ENCODE results near the gene ATP11B. TPM values are rescaled to one million over a fixed set of nuclear protein-coding genes. Genes with fewer than 3 reads are reported as not detected.

The ATP11B gene
- total and polyA plus RNA-seq, 9 donors: 14.2 to 83.4 (median 54.4) TPM

DNA sequence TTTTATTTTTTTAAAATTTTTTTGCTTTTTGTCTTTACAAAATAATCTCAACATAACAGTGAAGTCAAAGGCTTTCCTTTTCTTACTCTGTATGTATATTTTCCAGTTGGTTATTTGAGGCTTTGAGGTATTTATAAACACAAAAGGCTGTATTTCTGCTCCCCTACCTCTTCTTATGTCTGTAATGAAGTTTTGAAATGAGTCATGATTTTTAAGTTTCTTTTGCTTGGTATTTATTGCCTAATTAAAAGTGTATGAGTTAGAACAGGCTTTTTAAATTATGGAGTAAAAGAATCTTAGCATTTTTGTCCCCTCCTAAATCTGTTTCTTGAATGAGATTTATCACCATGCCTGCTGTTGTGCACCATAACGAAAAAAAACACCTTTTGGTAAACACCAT, 121.0 kb downstream of the ATP11B start:
- H3K4me3 ChIP-seq: no peak overlapping the region
- WGBS, 3 donors: 75 to 85% (median 81%) methylated on average over 1 of the region's 1 CpG
- no peak for DNase-seq
- H3K27ac ChIP-seq: no peak overlapping the region
- no peaks in the 10 kb centered on the region for H3K27me3 ChIP-seq
- H3K4me1 ChIP-seq (ENCODE audit: insufficient read depth): no peaks in the 10 kb centered on the region
- intact Hi-C loops (cut with DNase I): no loop called here
- no peak for TF ChIP-seq POLR2A (IDR thresholded peaks at IDR 0.05)
- TF ChIP-seq, protein P1, sequence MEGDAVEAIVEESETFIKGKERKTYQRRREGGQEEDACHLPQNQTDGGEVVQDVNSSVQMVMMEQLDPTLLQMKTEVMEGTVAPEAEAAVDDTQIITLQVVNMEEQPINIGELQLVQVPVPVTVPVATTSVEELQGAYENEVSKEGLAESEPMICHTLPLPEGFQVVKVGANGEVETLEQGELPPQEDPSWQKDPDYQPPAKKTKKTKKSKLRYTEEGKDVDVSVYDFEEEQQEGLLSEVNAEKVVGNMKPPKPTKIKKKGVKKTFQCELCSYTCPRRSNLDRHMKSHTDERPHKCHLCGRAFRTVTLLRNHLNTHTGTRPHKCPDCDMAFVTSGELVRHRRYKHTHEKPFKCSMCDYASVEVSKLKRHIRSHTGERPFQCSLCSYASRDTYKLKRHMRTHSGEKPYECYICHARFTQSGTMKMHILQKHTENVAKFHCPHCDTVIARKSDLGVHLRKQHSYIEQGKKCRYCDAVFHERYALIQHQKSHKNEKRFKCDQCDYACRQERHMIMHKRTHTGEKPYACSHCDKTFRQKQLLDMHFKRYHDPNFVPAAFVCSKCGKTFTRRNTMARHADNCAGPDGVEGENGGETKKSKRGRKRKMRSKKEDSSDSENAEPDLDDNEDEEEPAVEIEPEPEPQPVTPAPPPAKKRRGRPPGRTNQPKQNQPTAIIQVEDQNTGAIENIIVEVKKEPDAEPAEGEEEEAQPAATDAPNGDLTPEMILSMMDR (IDR thresholded peaks at IDR 0.05): no peak
- no peaks in the 10 kb centered on the region for H3K36me3 ChIP-seq
- H3K9me3 ChIP-seq: no peaks in the 10 kb centered on the region

GRCh38 chr3:182917134-182917533, 123.8 kb downstream of the ATP11B start:
- Histone ChIP-seq H3K36me3 (no peaks in the 10 kb centered on the region), H3K9me3 (no peaks in the 10 kb centered on the region), H3K4me3 (no peak overlapping the region), H3K4me1 (ENCODE audit: insufficient read depth) (no peaks in the 10 kb centered on the region), H3K27ac (no peak overlapping the region), H3K27me3 (no peaks in the 10 kb centered on the region)
- no peak for TF ChIP-seq POLR2A (IDR thresholded peaks at IDR 0.05)
- TF ChIP-seq, protein P1 (IDR thresholded peaks at IDR 0.05): no peak
- no peak for TF ChIP-seq EP300 (IDR thresholded peaks at IDR 0.05)
- 33 to 58% (median 41%) methylated on average over 3 of the region's 3 CpGs for WGBS, 3 donors
- DNase-seq: no peak
- intact Hi-C loops (cut with DNase I): no loop called here

GRCh38 chr3:182919866-182920357, 126.6 kb downstream of the ATP11B start:
- 86 to 87% (median 86%) methylated on average over 5 of the region's 5 CpGs for WGBS, 3 donors
- H3K4me3 ChIP-seq: no peak overlapping the region
- H3K4me1 ChIP-seq (ENCODE audit: insufficient read depth): no peaks in the 10 kb centered on the region
- DNase-seq: no peak
- no peaks in the 10 kb centered on the region for H3K36me3 ChIP-seq
- no peak overlapping the region for H3K27ac ChIP-seq
- no peaks in the 10 kb centered on the region for H3K27me3 ChIP-seq
- no peak for TF ChIP-seq POLR2A (IDR thresholded peaks at IDR 0.05)
- TF ChIP-seq, protein P1 (IDR thresholded peaks at IDR 0.05): no peak
- no peak for TF ChIP-seq EP300 (IDR thresholded peaks at IDR 0.05)
- intact Hi-C loops (cut with DNase I): no loop called here
- H3K9me3 ChIP-seq: no peaks in the 10 kb centered on the region

DNA sequence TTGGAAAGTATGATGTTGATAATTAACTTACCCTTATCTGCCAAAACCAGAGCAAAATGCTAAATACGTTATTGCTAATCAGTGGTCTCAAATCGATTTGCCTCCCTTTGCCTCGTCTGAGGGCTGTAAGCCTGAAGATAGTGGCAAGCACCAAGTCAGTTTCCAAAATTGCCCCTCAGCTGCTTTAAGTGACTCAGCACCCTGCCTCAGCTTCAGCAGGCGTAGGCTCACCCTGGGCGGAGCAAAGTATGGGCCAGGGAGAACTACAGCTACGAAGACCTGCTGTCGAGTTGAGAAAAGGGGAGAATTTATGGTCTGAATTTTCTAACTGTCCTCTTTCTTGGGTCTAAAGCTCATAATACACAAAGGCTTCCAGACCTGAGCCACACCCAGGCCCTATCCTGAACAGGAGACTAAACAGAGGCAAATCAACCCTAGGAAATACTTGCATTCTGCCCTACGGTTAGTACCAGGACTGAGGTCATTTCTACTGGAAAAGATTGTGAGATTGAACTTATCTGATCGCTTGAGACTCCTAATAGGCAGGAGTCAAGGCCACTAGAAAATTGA, 127.3 kb downstream of the ATP11B start:
- no peaks in the 10 kb centered on the region for H3K9me3 ChIP-seq
- no peak for DNase-seq
- H3K27me3 ChIP-seq: no peaks in the 10 kb centered on the region
- TF ChIP-seq, protein P1 (IDR thresholded peaks at IDR 0.05): no peak
- no peak for TF ChIP-seq EP300 (IDR thresholded peaks at IDR 0.05)
- no peak for TF ChIP-seq POLR2A (IDR thresholded peaks at IDR 0.05)
- no peak overlapping the region for H3K27ac ChIP-seq
- H3K36me3 ChIP-seq: no peaks in the 10 kb centered on the region
- no peaks in the 10 kb centered on the region for H3K4me1 ChIP-seq (ENCODE audit: insufficient read depth)
- WGBS, 3 donors: 63 to 72% (median 64%) methylated on average over 9 of the region's 9 CpGs
- intact Hi-C loops (cut with DNase I): no loop called here
- no peak overlapping the region for H3K4me3 ChIP-seq
